ENCODE measurements around the gene OLFML3.

DNA sequence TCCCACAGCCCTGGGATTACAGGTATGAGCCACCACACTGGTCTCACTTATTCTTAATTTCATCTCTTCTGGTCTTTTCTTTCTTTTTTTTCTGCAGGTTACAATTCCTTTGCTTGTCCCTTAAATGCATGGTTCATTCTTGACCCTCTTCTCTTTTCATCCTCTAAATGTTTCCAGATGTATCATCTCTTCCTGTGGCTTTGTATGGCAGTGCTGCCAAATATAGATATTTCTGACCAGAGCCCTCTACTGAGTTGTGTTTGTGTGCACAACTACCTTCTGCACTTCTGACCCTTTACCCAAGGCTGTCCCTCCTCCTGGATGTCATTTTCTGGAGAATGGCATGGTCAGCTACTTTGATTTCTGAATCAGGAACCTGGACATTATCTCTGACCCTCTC, 32.5 kb downstream of the OLFML3 start:
- TF ChIP-seq, protein P1, sequence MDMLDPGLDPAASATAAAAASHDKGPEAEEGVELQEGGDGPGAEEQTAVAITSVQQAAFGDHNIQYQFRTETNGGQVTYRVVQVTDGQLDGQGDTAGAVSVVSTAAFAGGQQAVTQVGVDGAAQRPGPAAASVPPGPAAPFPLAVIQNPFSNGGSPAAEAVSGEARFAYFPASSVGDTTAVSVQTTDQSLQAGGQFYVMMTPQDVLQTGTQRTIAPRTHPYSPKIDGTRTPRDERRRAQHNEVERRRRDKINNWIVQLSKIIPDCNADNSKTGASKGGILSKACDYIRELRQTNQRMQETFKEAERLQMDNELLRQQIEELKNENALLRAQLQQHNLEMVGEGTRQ (IDR thresholded peaks at IDR 0.05; ENCODE audit: low read length), result no peak
- no peak for TF ChIP-seq EP300 (IDR thresholded peaks at IDR 0.05; ENCODE audit: borderline replicate concordance in 1 of 2, low read depth in 2 of 2, low read length in 2 of 2)
- no peak for TF ChIP-seq POLR2AphosphoS5 (IDR thresholded peaks at IDR 0.05; ENCODE audit: low read depth, low read length)

Data from H1 (cell line).